Activated CD4-positive, alpha-beta memory T cell treated with anti-CD3 and anti-CD28 coated beads, Interleukin-2, amount 10 ng/mL, durations not matched to agents 7 days and 5 days (primary cell): ENCODE results near the gene ZSCAN31. TPM values are rescaled to one million over a fixed set of nuclear protein-coding genes. Genes with fewer than 3 reads are reported as not detected.
A peak's percentile ranks its signal among the peaks of the same experiment; 100 is the strongest.

Source experiments
- CTCF ChIA-PET: fragments of 350-600 bp; sonication (Branson Sonifier 250); formaldehyde crosslinking; loops from one replicate; lab custom pipeline; 2021; ENCODE audit warnings: antibody characterized with exemption, inconsistent platforms; lab: Charles Lee
- POLR2A ChIA-PET: fragments of 350-600 bp; sonication (Branson Sonifier 250); formaldehyde crosslinking; loops from one replicate; lab custom pipeline; 2021; ENCODE audit warnings: antibody characterized with exemption; lab: Charles Lee
- DNase-seq: peaks from one replicate; pipeline ENCODE4 v3.0.0-alpha.2; 2020
- H3K27ac Mint-ChIP-seq: one replicate; pipeline ENCODE4 v1.8.0; 2021; ENCODE audit warnings: mild to moderate bottlenecking, mixed read lengths
- H3K27me3 Mint-ChIP-seq: one replicate; pipeline ENCODE4 v1.8.0; 2021; ENCODE audit warnings: mixed read lengths
- H3K36me3 Mint-ChIP-seq: one replicate; pipeline ENCODE4 v1.8.0; 2021; ENCODE audit warnings: low read depth, mixed read lengths
- H3K4me1 Mint-ChIP-seq: one replicate; pipeline ENCODE4 v1.8.0; 2021; ENCODE audit warnings: mixed read lengths
- H3K4me3 Mint-ChIP-seq: one replicate; pipeline ENCODE4 v1.8.0; 2021; ENCODE audit warnings: mild to moderate bottlenecking, mixed read lengths
- H3K9me3 Mint-ChIP-seq: one replicate; pipeline ENCODE4 v1.8.0; 2021; ENCODE audit warnings: mixed read lengths
- total RNA-seq, 2 experiments: library from RNA; stranded (reverse); gene quantifications; one replicate each; pipeline ENCODE4 v1.2.3, GENCODE V29; 2021

Gene ZSCAN31
- total RNA-seq, result 1 to 10 TPM in 1 of 2 experiments, under 1 TPM in 1; 0.88 to 1.0 TPM

- peaks cover 5% of the 10 kb centered on the region for H3K36me3 Mint-ChIP-seq
- H3K27ac Mint-ChIP-seq, result no peak within 1 kb of the TSS
- H3K4me3 Mint-ChIP-seq, result no peak within 1 kb of the TSS
- peak; percentile 76 for DNase-seq
- no peaks in the 10 kb centered on the region for H3K4me1 Mint-ChIP-seq
- peaks cover 13% of the 10 kb centered on the region for H3K9me3 Mint-ChIP-seq
- H3K27me3 Mint-ChIP-seq, result peaks cover 1% of the 10 kb centered on the region
- CTCF ChIA-PET, result interaction anchor here (0.9 to 4.6 kb wide), 3 partner anchors 15 to 231 kb away, joined by 3 to 20 read pairs (median 3); no protein-coding TSS in a partner anchor
- POLR2A ChIA-PET, result interaction anchor here (0.6 to 2.5 kb wide), 12 partner anchors 12 to 1203 kb away, joined by 3 to 11 read pairs (median 6); partner anchors contain the start of genes ZKSCAN3, ZKSCAN8 and ZSCAN26
Observed at GRCh38 chr6:28335564-28336283, at the start of gene ZSCAN31. ZSCAN31 (minus strand) TSS chr6:28336148; CDS start chr6:28329683, 6,465 bp downstream.

GRCh38 chr6:28384143-28384533 lies 48.2 kb upstream of the ZSCAN31 start:
- no peak overlapping the region for H3K27ac Mint-ChIP-seq
- peaks cover 4% of the 10 kb centered on the region for H3K9me3 Mint-ChIP-seq
- POLR2A ChIA-PET, result no interaction called here
- H3K36me3 Mint-ChIP-seq, result peaks cover 81% of the 10 kb centered on the region
- CTCF ChIA-PET, result interaction anchor here (2.8 kb wide), 1 partner anchor 28 kb away, joined by 9 read pairs; no protein-coding TSS in a partner anchor
- no peaks in the 10 kb centered on the region for H3K27me3 Mint-ChIP-seq
- peaks cover 2% of the 10 kb centered on the region for H3K4me1 Mint-ChIP-seq
- DNase-seq, result no peak
- H3K4me3 Mint-ChIP-seq, result no peak overlapping the region

- Mint-ChIP-seq H3K9me3 (peaks cover 4% of the 10 kb centered on the region), H3K27me3 (no peaks in the 10 kb centered on the region), H3K4me1 (peaks cover 2% of the 10 kb centered on the region), H3K4me3 (no peak overlapping the region), H3K27ac (no peak overlapping the region), H3K36me3 (peaks cover 76% of the 10 kb centered on the region)
- DNase-seq, result no peak
- CTCF ChIA-PET, result interaction anchor here (2.8 kb wide), 1 partner anchor 27 kb away, joined by 9 read pairs; no protein-coding TSS in a partner anchor
- POLR2A ChIA-PET, result interaction anchor here (0.9 to 1.2 kb wide), 2 partner anchors 13 to 460 kb away, joined by 3 to 4 read pairs; no protein-coding TSS in a partner anchor
Observed at GRCh38 chr6:28383235-28384142, 47.5 kb upstream of the ZSCAN31 start.

- no peak for DNase-seq
- Mint-ChIP-seq H3K4me3 (no peak overlapping the region), H3K27me3 (no peaks in the 10 kb centered on the region), H3K9me3 (peaks cover 8% of the 10 kb centered on the region), H3K4me1 (peaks cover 2% of the 10 kb centered on the region), H3K36me3 (peaks cover 57% of the 10 kb centered on the region), H3K27ac (no peak overlapping the region)
- POLR2A ChIA-PET, result no interaction called here
- CTCF ChIA-PET, result no interaction called here
Observed at GRCh38 chr6:28380381-28380780, 44.4 kb upstream of the ZSCAN31 start.

GRCh38 chr6:28378644-28379043 lies 42.7 kb upstream of the ZSCAN31 start:
- Mint-ChIP-seq H3K9me3 (peaks cover 8% of the 10 kb centered on the region), H3K36me3 (peaks cover 43% of the 10 kb centered on the region), H3K4me3 (no peak overlapping the region), H3K4me1 (peaks cover 2% of the 10 kb centered on the region), H3K27me3 (no peaks in the 10 kb centered on the region), H3K27ac (no peak overlapping the region)
- DNase-seq, result no peak
- ChIA-PET CTCF (no interaction called here), POLR2A (no interaction called here)

GRCh38 chr6:28377879-28378278 lies 41.9 kb upstream of the ZSCAN31 start:
- Mint-ChIP-seq H3K9me3 (peaks cover 8% of the 10 kb centered on the region), H3K27me3 (no peaks in the 10 kb centered on the region), H3K27ac (no peak overlapping the region), H3K36me3 (peaks cover 39% of the 10 kb centered on the region), H3K4me1 (no peaks in the 10 kb centered on the region), H3K4me3 (no peak overlapping the region)
- DNase-seq, result no peak
- ChIA-PET CTCF (interaction anchor here (0.6 to 1.3 kb wide), 2 partner anchors 22 to 1132 kb away, joined by 3 read pairs; no protein-coding TSS in a partner anchor), POLR2A (no interaction called here)

GRCh38 chr6:28373925-28374324 lies 38.0 kb upstream of the ZSCAN31 start:
- no peaks in the 10 kb centered on the region for H3K4me1 Mint-ChIP-seq
- peaks cover 8% of the 10 kb centered on the region for H3K36me3 Mint-ChIP-seq
- ChIA-PET POLR2A (no interaction called here), CTCF (no interaction called here)
- H3K27ac Mint-ChIP-seq, result no peak overlapping the region
- no peaks in the 10 kb centered on the region for H3K27me3 Mint-ChIP-seq
- peaks cover 4% of the 10 kb centered on the region for H3K9me3 Mint-ChIP-seq
- no peak overlapping the region for H3K4me3 Mint-ChIP-seq
- DNase-seq, result no peak

GRCh38 chr6:28371706-28372451 lies 35.9 kb upstream of the ZSCAN31 start:
- no peaks in the 10 kb centered on the region for H3K4me1 Mint-ChIP-seq
- H3K27me3 Mint-ChIP-seq, result no peaks in the 10 kb centered on the region
- H3K27ac Mint-ChIP-seq, result no peak overlapping the region
- no peak for DNase-seq
- H3K36me3 Mint-ChIP-seq, result no peaks in the 10 kb centered on the region
- H3K4me3 Mint-ChIP-seq, result no peak overlapping the region
- ChIA-PET POLR2A (no interaction called here), CTCF (interaction anchor here (0.7 to 1.2 kb wide), 3 partner anchors 13 to 22 kb away, joined by 3 to 4 read pairs (median 3); partner anchors contain the start of gene ZKSCAN3)
- H3K9me3 Mint-ChIP-seq, result no peaks in the 10 kb centered on the region

GRCh38 chr6:28371280-28371679 lies 35.3 kb upstream of the ZSCAN31 start:
- H3K4me3 Mint-ChIP-seq, result no peak overlapping the region
- H3K36me3 Mint-ChIP-seq, result peaks cover 4% of the 10 kb centered on the region
- no peak for DNase-seq
- no peaks in the 10 kb centered on the region for H3K9me3 Mint-ChIP-seq
- H3K27ac Mint-ChIP-seq, result no peak overlapping the region
- no peaks in the 10 kb centered on the region for H3K4me1 Mint-ChIP-seq
- no peaks in the 10 kb centered on the region for H3K27me3 Mint-ChIP-seq
- ChIA-PET CTCF (interaction anchor here (1.0 to 1.2 kb wide), 2 partner anchors 12 to 15 kb away, joined by 3 read pairs; no protein-coding TSS in a partner anchor), POLR2A (no interaction called here)

GRCh38 chr6:28370440-28370839 lies 34.5 kb upstream of the ZSCAN31 start:
- Mint-ChIP-seq H3K27ac (no peak overlapping the region), H3K27me3 (no peaks in the 10 kb centered on the region), H3K4me1 (no peaks in the 10 kb centered on the region), H3K36me3 (peaks cover 12% of the 10 kb centered on the region), H3K9me3 (no peaks in the 10 kb centered on the region), H3K4me3 (no peak overlapping the region)
- POLR2A ChIA-PET, result interaction anchor here (1.2 kb wide), 1 partner anchor 13 kb away, joined by 4 read pairs; no protein-coding TSS in a partner anchor
- CTCF ChIA-PET, result interaction anchor here (1.0 kb wide), 1 partner anchor 14 kb away, joined by 3 read pairs; no protein-coding TSS in a partner anchor
- DNase-seq, result no peak

GRCh38 chr6:28369463-28369862 lies 33.5 kb upstream of the ZSCAN31 start:
- DNase-seq, result no peak
- CTCF ChIA-PET, result no interaction called here
- no peak overlapping the region for H3K4me3 Mint-ChIP-seq
- no peaks in the 10 kb centered on the region for H3K9me3 Mint-ChIP-seq
- no peaks in the 10 kb centered on the region for H3K4me1 Mint-ChIP-seq
- no peaks in the 10 kb centered on the region for H3K27me3 Mint-ChIP-seq
- H3K36me3 Mint-ChIP-seq, result peaks cover 19% of the 10 kb centered on the region
- POLR2A ChIA-PET, result no interaction called here
- H3K27ac Mint-ChIP-seq, result no peak overlapping the region

- no peak overlapping the region for H3K4me3 Mint-ChIP-seq
- H3K27ac Mint-ChIP-seq, result no peak overlapping the region
- H3K27me3 Mint-ChIP-seq, result no peaks in the 10 kb centered on the region
- DNase-seq, result no peak
- ChIA-PET CTCF (no interaction called here), POLR2A (no interaction called here)
- no peaks in the 10 kb centered on the region for H3K4me1 Mint-ChIP-seq
- H3K36me3 Mint-ChIP-seq, result peaks cover 22% of the 10 kb centered on the region
- no peaks in the 10 kb centered on the region for H3K9me3 Mint-ChIP-seq
Observed at GRCh38 chr6:28368522-28368921, 32.6 kb upstream of the ZSCAN31 start.
